Mesenchymal stem cell (in vitro differentiated cells and primary cell): ENCODE measurements around the gene CUL2.
"Not testable (repeated sequence)": the region's sequence is repeated elsewhere in the genome, so short reads cannot be mapped to it uniquely, and the experiment has no call there.

Source experiments
- DNase-seq: peaks from one replicate; pipeline ENCODE4 v3.0.0-alpha.2; 2013
- H2AFZ ChIP-seq: one replicate; pipeline ENCODE4 v1.6.1; 2013; ENCODE audit warnings: low read depth, mild to moderate bottlenecking, control low read depth, inconsistent platforms, low read length, moderate library complexity
- H2AK5ac ChIP-seq: 2 replicates; pipeline ENCODE4 v1.6.1; 2013; ENCODE audit warnings: low read length, moderate library complexity, mild to moderate bottlenecking, inconsistent platforms; ENCODE audit not compliant: severe bottlenecking
- H2BK120ac ChIP-seq: one replicate; pipeline ENCODE4 v1.6.1; 2013; ENCODE audit warnings: low read depth, mild to moderate bottlenecking, inconsistent platforms, low read length, moderate library complexity
- H2BK12ac ChIP-seq, 2 experiments: one replicate each; pipeline ENCODE4 v1.6.1; 2013; ENCODE audit warnings: inconsistent platforms in 2 of 2, low read length in 2 of 2, mild to moderate bottlenecking in 2 of 2, moderate library complexity in 2 of 2, control low read depth in 1 of 2
- H2BK15ac ChIP-seq: one replicate; pipeline ENCODE4 v1.6.1; 2013; ENCODE audit warnings: mild to moderate bottlenecking, low read depth, inconsistent platforms; ENCODE audit not compliant: poor library complexity, severe bottlenecking
- H2BK5ac ChIP-seq: 2 replicates; pipeline ENCODE4 v1.6.1; 2013; ENCODE audit warnings: low read depth, mild to moderate bottlenecking, low read length, control low read depth, inconsistent platforms; ENCODE audit not compliant: poor library complexity, severe bottlenecking
- H3K14ac ChIP-seq, 2 experiments: one replicate each; pipeline ENCODE4 v1.6.1; 2013; ENCODE audit warnings: inconsistent platforms in 2 of 2, low read length in 2 of 2, control low read depth in 1 of 2, mild to moderate bottlenecking in 1 of 2, moderate library complexity in 1 of 2
- H3K18ac ChIP-seq, 2 experiments: one replicate each; pipeline ENCODE4 v1.6.1; 2013; ENCODE audit warnings: inconsistent platforms in 2 of 2, low read length in 2 of 2, control low read depth in 1 of 2, low read depth in 1 of 2, mild to moderate bottlenecking in 1 of 2
- H3K23ac ChIP-seq, 2 experiments: one replicate each; pipeline ENCODE4 v1.6.1; 2013; ENCODE audit warnings: inconsistent platforms in 2 of 2, low read length in 2 of 2, mild to moderate bottlenecking in 2 of 2, moderate library complexity in 2 of 2, control low read depth in 1 of 2
- H3K27ac ChIP-seq: 2 replicates; pipeline ENCODE4 v1.5.1; 2013; ENCODE audit warnings: mild to moderate bottlenecking, moderate library complexity, low read length, control low read depth, inconsistent platforms; ENCODE audit not compliant: poor library complexity, severe bottlenecking
- H3K27me3 ChIP-seq, 2 experiments: 2 replicates each; pipeline versions ENCODE4 v1.6.1 to v1.7.0; 2013; ENCODE audit warnings: low read length in 2 of 2, mild to moderate bottlenecking in 2 of 2, moderate library complexity in 2 of 2, control low read depth in 1 of 2, inconsistent platforms in 1 of 2; ENCODE audit not compliant: control insufficient read depth in 1 of 2, insufficient read depth in 1 of 2
- H3K36me3 ChIP-seq, 2 experiments: 2 replicates each; pipeline versions ENCODE4 v1.6.1 to v1.7.0; 2013; ENCODE audit warnings: low read length in 2 of 2, control low read depth in 1 of 2, inconsistent platforms in 1 of 2, low read depth in 1 of 2, mild to moderate bottlenecking in 1 of 2; ENCODE audit not compliant: insufficient read depth in 2 of 2, control insufficient read depth in 1 of 2
- H3K4ac ChIP-seq, 2 experiments: one replicate each; pipeline ENCODE4 v1.6.1; 2013; ENCODE audit warnings: inconsistent platforms in 2 of 2, low read length in 2 of 2, mild to moderate bottlenecking in 2 of 2, moderate library complexity in 2 of 2, control low read depth in 1 of 2, low read depth in 1 of 2
- H3K4me1 ChIP-seq: 2 replicates; pipeline ENCODE4 v1.6.1; 2013; ENCODE audit warnings: low read depth, low read length, control low read depth; ENCODE audit not compliant: control insufficient read depth, insufficient read depth
- H3K4me2 ChIP-seq: 2 replicates; pipeline ENCODE4 v1.6.1; 2013; ENCODE audit warnings: low read length, mild to moderate bottlenecking, inconsistent platforms; ENCODE audit not compliant: poor library complexity, severe bottlenecking
- H3K4me3 ChIP-seq, 2 experiments: 2 replicates each; pipeline versions ENCODE4 v1.5.1 to v1.7.0; 2013; ENCODE audit warnings: low read length in 2 of 2, mild to moderate bottlenecking in 2 of 2, control low read depth in 1 of 2, low read depth in 1 of 2; ENCODE audit not compliant: insufficient read depth in 1 of 2
- H3K79me1 ChIP-seq: replicated peaks from 2 replicates; pipeline ENCODE4 v1.6.1; 2013; ENCODE audit warnings: mild to moderate bottlenecking, control low read depth, low read length, inconsistent platforms; ENCODE audit not compliant: poor library complexity, severe bottlenecking
- H3K9ac ChIP-seq: 2 replicates; pipeline ENCODE4 v1.7.0; 2013; ENCODE audit warnings: mild to moderate bottlenecking, low read length, moderate library complexity
- H3K9me3 ChIP-seq: 2 replicates; pipeline ENCODE4 v1.7.0; 2013; ENCODE audit warnings: mild to moderate bottlenecking, low read length; ENCODE audit not compliant: control insufficient read depth
- H4K8ac ChIP-seq: one replicate; pipeline ENCODE4 v1.6.1; 2013; ENCODE audit warnings: inconsistent platforms, mild to moderate bottlenecking, low read length, moderate library complexity
- H4K91ac ChIP-seq: one replicate; pipeline ENCODE4 v1.6.1; 2013; ENCODE audit warnings: mild to moderate bottlenecking, low read length, inconsistent platforms
- WGBS: methylation state at CpG from one replicate; pipeline ENCODE4 v1.1.7; 2013; ENCODE audit warnings: mixed read lengths; 5-methylcytosine and 5-hydroxymethylcytosine counted together

The CUL2 gene

DNA sequence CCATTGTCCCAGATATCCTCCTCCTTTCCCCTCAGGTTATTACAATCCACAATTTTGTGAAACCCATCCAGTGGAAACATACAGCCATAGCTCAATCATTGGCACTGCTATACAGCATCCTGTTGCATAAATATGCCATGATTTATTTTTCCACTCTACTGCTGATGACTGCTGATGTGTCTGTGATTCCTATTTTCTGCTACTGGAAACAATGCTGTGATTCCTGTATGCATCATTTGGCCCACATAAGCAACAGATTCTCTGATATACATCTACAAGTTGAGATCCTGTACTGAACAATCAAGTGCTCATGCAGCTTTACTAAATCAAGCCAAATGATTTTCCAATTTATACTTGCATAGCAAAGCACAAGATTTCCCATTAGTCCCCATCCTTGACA is 39.6 kb downstream of the CUL2 start:
- Histone ChIP-seq H3K27ac (no peak overlapping the region), H3K9ac (no peak overlapping the region), H2AFZ (no peak overlapping the region), H3K14ac (no peak overlapping the region), H3K9me3 (no peaks in the 10 kb centered on the region), H2AK5ac (no peak overlapping the region), H2BK12ac (no peak overlapping the region), H3K27me3 (no peaks in the 10 kb centered on the region), H3K23ac (no peak overlapping the region), H3K4me3 (no peak overlapping the region), H2BK15ac (no peak overlapping the region), H3K4ac (no peak overlapping the region), H3K4me1 (no peaks in the 10 kb centered on the region), H3K79me1 (peaks cover 8% of the 10 kb centered on the region), H4K8ac (no peak overlapping the region), H2BK5ac (no peak overlapping the region), H4K91ac (no peak overlapping the region), H3K36me3 (peaks cover 8 to 57% of the 10 kb centered on the region in 2 experiments), H3K18ac (no peak overlapping the region), H2BK120ac (no peak overlapping the region), H3K4me2 (no peak overlapping the region)
- DNase-seq, result no peak

DNA sequence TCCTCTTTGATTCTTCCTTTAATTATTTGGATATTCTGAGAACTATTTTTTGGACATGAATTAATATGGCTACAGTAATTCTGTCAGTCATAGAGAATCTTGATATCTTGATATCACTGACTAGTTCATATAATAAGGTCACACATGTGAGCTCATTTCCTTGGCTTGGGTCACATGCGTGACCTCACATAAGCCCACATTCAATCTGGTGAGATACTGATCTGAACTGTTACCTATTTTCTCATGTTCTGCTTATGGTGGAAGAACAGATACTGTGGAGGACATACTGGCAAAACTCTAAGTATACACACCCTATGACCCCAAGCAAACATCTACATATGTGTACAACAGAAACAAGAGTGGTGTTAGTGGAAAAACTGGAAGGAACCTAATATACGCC is 44.1 kb downstream of the CUL2 start:
- H3K14ac ChIP-seq, result no peak overlapping the region
- H3K23ac ChIP-seq, result no peak overlapping the region
- no peak overlapping the region for H3K18ac ChIP-seq
- no peak overlapping the region for H2AK5ac ChIP-seq
- H3K27ac ChIP-seq, result no peak overlapping the region
- DNase-seq, result no peak
- H4K91ac ChIP-seq, result no peak overlapping the region
- no peak overlapping the region for H2BK5ac ChIP-seq
- no peaks in the 10 kb centered on the region for H3K27me3 ChIP-seq
- H3K9ac ChIP-seq, result no peak overlapping the region
- H3K4me1 ChIP-seq, result peaks cover 3% of the 10 kb centered on the region
- no peak overlapping the region for H3K4me3 ChIP-seq
- WGBS, result 100% methylated on average over 1 of the region's 2 CpGs
- H3K9me3 ChIP-seq, result no peaks in the 10 kb centered on the region
- peaks cover 15% of the 10 kb centered on the region for H3K79me1 ChIP-seq
- H3K36me3 ChIP-seq, result peaks cover 11 to 64% of the 10 kb centered on the region in 2 experiments
- H2AFZ ChIP-seq, result no peak overlapping the region
- no peak overlapping the region for H3K4me2 ChIP-seq
- H3K4ac ChIP-seq, result no peak overlapping the region
- no peak overlapping the region for H2BK12ac ChIP-seq
- H4K8ac ChIP-seq, result no peak overlapping the region
- no peak overlapping the region for H2BK15ac ChIP-seq
- no peak overlapping the region for H2BK120ac ChIP-seq

DNA sequence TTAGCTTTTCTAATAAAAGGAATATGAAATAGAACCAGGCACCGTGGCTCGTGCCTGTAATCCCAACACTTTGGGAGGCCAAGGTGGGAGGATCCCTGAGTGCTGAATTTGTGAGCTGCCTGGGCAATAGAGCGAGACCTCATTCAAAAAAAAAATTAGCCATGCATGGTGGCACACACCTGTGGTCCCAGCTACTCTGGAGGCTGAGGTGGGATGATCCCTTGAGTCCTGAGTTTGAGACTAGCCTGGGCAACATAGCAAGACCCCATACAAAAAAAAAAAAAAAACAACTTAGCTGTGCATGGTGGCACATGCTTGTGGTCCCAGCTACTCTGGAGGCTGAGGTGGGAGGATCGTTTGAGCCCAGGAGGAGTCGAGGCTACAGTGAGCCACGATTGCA is 44.9 kb downstream of the CUL2 start:
- not testable (repeated sequence) for H3K18ac ChIP-seq, H3K4me3 ChIP-seq, H4K8ac ChIP-seq, H3K4ac ChIP-seq, H3K14ac ChIP-seq, H3K23ac ChIP-seq, H3K27me3 ChIP-seq, H4K91ac ChIP-seq, DNase-seq, H2BK15ac ChIP-seq, H2BK12ac ChIP-seq, H3K4me1 ChIP-seq, H3K9ac ChIP-seq, H2AK5ac ChIP-seq, H2BK5ac ChIP-seq, H3K9me3 ChIP-seq, H3K4me2 ChIP-seq, H2BK120ac ChIP-seq, H2AFZ ChIP-seq, H3K27ac ChIP-seq
- Histone ChIP-seq H3K79me1 (peaks cover 15% of the 10 kb centered on the region), H3K36me3 (peaks cover 16 to 59% of the 10 kb centered on the region in 2 experiments)
- WGBS, result 93% methylated on average over 4 of the region's 6 CpGs

DNA sequence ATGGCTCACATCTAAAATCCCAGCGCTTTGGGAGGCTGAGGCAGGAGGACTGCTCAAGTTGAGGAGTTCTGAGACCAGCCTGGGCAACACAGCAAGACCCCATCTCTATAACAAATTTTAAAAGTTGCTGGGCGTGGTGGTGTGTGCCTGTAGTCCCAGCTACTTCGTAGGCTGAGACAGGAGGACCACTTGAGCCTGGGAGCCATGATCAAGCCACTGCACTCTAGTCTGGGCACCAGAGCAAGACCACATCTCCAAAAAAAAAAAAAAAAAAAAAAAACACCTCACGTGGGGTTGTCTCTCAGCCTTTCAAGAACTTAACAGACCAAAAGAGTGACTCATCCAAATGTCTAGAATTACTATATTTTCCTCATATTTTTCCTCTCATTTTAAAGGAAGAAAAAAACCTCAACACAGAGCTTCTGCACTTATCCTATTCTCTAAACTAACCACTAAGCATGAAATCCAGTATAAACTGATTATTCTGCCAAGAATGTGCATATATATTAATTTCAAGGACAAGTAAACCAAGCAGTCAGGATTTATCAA is 46.3 kb downstream of the CUL2 start:
- DNase-seq, result peak; percentile 35
- peaks cover 14% of the 10 kb centered on the region for H3K79me1 ChIP-seq
- H3K4me2 ChIP-seq, result no peak overlapping the region
- H3K9ac ChIP-seq, result no peak overlapping the region
- H3K27me3 ChIP-seq, result no peaks in the 10 kb centered on the region
- H3K27ac ChIP-seq, result peak overlapping the region; percentile 24
- no peak overlapping the region for H4K8ac ChIP-seq
- no peak overlapping the region for H2BK12ac ChIP-seq
- H3K4ac ChIP-seq, result no peak overlapping the region
- H2BK5ac ChIP-seq, result no peak overlapping the region
- H3K4me3 ChIP-seq, result no peak overlapping the region
- H3K18ac ChIP-seq, result no peak overlapping the region
- H3K9me3 ChIP-seq, result no peaks in the 10 kb centered on the region
- no peak overlapping the region for H2AFZ ChIP-seq
- 80% methylated on average over 4 of the region's 4 CpGs for WGBS
- peaks cover 8% of the 10 kb centered on the region for H3K4me1 ChIP-seq
- peaks cover 16 to 54% of the 10 kb centered on the region in 2 experiments for H3K36me3 ChIP-seq
- H3K23ac ChIP-seq, result no peak overlapping the region
- no peak overlapping the region for H4K91ac ChIP-seq
- no peak overlapping the region for H3K14ac ChIP-seq
- no peak overlapping the region for H2BK15ac ChIP-seq
- peak overlapping the region; percentile 38 for H2AK5ac ChIP-seq
- H2BK120ac ChIP-seq, result no peak overlapping the region
